T-helper 1 cell (primary cell): Measurements from ENCODE around the gene GRK4.
"Not testable (repeated sequence)": the region's sequence is repeated elsewhere in the genome, so short reads cannot be mapped to it uniquely, and the experiment has no call there.

ENCODE experiments used
- DNase-seq, 5 donors: peaks; one replicate each; pipeline ENCODE4 v3.0.0-alpha.2; 2012 to 2020

GRK4 gene

DNA sequence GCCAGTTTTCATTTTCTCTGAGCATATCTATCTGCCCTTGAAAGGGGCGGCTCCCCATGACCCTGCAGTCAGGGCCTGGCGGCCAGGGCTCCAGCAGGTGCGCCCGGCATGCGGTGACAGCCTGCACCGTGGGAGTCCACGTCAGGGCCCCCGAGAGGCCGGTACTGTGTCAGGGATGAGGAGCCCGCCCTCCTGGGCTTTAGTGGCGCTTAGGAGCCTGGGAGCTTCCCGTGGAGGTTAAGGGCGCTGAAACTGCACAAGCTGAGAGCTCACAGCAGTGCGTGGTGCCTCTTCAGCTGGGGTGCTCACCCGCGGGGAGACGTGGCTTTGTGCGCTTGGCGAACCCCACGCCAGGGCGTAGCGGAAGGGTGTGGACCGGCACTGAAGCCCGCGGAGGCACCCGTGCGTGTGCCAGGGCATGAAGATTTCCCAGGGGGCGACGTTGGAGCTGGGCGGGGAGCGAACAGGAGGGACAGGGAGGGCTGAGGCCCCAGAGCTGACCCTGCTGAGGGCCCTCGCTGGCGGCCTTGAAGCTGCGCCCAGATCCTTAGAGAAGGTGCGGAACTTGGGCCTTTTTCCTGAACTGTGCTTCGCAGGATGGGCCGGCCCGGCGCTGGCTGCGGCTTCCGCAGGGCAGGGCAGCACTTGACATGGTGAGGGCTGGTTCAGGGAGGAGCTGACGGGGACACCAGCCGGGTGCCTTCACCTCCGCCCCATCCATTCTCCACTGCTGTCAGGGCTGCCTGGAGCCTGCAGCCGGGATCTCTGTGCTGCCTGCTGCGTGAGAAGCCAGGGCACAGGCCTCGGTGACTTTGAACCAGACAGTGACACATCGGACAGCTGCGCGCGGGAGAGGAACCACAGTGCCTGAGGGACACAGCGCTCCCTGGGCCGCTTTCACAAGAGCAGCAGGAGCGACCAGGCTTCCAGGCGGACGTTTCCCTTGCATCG lies 78.1 kb downstream of the GRK4 start:
- DNase-seq, result peak in 3 of 5 donors; percentile 16 to 51 (median 28)

DNA sequence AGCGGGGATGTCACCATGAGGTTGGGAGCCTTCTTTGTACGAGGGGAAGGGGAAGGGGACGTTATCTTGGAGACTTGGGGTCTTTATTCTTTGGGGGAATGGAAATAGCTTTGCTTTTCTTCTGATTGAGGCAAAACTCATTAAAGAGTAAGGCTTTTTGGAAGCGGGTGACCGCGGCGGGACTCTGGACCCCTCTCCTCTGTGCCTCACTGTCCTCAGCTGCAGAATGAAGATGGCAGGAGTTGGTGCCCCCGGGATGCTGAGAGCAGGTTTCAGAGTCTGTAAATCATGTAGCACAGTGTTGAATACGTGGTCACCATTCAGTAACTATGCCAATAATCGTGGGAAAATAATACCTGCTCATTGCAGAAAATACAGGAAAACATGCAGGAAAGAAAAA lies 78.9 kb downstream of the GRK4 start:
- DNase-seq, result no peak

DNA sequence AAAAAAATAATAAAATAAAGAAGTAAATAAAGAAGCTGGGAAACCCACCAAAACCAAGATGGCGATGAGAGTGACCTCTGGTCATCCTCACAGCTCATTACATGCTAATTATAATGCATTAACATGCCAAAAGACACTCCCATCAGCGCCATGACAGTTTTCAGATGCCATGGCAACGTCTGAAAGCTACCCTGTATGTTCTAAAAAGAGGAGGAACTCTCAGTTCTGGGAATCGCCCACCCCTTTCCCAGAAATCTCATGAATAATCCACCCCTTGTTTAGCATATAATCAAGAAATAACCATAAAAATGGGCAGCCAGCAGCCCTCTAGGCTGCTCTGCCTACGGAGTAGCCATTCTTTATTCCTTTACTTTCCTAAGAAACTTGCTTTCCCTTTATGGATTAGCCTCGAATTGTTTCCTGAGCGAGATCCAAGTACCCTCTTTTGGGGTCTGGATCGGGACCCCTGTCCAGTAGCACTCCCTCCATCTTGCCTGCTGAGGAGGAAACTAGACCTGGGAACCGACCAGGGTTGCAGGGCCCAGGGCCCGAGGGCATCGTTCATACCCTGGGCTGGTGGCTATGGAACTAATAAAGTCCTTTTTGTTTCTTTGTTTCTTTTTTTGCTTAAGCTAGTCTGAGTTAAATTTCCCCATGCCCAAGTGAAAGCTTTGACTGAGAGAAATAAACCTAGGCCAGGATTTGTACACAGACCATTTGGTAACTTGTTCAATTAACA lies 80.1 kb downstream of the GRK4 start:
- DNase-seq, result no peak

DNA sequence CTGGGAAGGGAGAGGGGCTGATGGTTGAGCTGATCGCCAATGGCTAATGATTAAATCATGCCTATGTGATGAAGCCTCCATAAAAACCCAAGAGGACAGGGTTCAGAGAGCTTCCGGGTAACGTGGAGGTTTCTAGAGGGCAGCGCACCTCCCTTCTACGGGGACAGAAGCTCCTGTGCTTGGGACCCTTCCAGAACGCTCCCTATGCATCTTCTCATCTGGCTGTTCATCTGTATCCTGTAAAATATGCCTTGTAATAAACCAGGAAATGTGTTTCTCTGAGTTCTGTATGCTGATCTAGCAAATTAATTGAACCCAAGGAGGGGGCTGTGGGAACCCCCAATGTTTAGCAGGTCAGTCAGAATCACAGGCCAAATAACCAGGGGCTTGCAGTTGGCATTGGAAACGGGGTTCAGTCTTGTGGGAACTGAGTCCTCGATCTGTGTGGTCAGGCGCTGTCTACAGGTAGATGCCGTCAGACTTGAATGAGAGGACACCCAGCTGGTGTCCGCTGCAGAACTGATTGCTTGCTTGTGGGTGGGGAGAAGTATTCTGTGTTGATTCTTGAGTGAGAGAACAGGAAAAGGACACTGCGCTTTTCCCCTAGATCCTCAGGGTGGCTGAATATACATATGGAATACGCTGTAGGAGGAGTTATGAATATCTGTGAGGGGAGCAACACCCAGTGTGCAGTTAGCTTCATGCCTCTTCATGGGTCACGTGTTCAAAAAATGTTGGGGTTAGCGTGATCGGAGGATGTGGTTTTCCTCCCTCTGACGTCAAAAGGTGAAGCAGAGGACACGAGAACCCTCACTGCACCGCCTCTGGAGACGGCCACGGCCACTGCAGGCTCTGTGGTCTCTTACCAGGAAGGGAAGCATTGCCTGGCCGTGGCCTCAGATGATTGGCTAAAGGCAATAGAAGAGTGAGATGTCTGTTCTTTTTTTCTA lies 81.8 kb downstream of the GRK4 start:
- DNase-seq, result peak; percentile 49 to 81 (median 66)

DNA sequence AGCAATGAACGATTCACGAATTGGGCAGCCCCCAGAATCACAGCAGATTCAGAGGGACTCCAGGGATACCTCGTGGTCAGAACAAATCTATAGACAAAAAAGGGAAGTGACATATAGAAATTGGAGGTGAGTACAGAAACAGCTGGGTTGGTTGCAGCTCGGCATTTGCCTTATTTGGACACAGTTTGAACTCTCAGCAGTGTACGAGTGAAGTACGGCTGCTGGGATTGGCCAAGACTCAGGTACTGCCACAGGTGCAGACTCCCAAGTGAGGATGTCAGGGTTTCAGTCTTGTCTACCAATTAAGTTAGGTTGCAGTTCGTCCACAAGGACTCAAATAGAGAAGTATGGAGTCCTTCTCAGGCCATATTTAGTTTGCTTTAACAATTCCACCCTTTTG lies 82.8 kb downstream of the GRK4 start:
- no peak for DNase-seq

DNA sequence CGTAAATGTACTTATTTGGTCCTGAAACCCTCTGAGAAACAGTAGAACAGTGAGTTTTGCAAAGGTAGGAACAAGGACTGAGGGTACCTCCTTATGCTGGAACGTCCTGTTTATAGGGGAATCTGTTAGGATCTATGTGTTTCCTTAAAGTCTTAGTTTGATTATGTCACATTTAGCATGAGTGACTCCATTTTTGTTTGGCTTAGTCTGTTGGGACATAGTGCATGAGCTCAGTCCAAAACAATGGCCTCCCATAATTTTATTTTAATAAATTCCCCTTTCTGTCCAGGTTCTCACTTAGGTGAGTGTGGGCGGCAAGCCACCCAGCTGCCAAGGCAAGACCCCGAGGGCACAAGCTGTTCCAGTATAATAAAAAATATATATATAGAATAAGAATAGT lies 83.3 kb downstream of the GRK4 start:
- DNase-seq, result no peak

DNA sequence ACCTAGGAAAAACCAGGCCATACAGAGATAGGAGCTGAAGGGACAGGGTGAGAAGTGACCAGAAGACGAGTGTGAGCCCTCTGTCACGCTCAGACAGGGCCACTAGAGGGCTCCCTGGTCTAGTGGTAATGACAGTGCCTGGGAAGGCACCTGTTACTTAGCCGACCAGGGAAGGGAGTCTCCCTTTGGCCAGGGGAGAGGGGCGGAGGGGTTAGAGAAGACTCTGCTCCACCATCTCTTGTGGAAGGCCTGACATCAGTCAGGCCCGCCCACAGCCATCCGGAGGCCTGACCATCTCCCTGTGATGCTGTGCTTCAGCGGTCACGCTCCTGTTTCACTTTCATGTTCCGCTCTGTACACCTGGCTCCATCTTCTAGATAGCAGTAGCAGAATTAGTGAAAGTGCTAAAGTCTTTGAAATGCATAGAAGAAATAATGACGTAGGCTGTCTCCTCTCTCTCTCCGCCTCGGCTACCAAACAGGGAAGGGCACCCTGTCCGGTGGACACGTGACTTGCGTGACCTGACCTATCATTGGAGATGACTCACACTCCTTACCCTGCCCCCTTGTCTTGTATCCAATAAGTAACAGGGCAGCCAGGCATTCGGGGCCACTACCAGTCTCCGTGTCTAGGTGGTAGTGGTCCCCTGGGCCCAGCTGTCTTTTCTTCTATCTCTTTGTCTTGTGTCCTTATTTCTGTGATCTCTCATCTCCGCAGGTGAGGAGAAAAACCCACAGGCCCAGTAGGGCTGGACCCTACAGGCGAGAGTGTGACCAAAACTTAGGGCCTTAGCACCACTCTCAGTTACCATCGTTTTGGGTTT lies 84.3 kb downstream of the GRK4 start:
- peak; percentile 53 to 86 (median 62) for DNase-seq

DNA sequence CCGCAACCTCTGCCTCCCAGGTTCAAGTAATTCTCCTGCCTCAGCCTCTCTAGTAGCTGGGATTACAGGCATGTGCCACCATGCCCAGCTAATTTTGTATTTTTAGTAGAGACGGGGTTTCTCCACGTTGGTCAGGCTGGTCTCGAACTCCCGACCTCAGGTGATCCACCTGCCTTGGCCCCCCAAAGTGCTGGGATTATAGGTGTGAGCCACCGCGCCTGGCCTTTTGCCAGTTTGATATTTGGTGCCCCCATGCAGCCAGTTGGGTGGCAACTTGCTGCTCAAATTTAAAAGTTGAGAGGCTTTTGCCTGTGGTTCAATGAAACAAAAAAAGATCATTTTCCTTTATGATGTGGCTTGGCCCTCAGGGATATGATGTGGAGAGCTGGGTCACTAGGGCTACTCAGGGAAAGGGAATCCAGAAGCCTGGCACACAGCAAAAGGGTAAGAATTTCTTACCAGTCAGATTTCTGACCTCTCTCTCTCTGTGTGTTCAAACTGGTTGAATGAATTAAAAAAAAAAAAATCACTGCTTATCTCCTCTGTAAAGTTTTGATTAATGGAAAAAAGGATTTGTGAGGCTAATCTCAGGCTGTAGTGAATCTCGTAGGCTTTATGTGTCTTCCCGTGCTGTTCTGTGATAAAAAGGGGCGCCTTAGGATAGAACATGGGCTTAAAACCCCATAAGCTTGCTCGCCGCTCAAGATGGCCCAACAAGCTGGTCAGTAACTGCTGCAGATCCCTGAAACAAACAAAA lies 87.9 kb downstream of the GRK4 start:
- DNase-seq, result not testable (repeated sequence)

DNA sequence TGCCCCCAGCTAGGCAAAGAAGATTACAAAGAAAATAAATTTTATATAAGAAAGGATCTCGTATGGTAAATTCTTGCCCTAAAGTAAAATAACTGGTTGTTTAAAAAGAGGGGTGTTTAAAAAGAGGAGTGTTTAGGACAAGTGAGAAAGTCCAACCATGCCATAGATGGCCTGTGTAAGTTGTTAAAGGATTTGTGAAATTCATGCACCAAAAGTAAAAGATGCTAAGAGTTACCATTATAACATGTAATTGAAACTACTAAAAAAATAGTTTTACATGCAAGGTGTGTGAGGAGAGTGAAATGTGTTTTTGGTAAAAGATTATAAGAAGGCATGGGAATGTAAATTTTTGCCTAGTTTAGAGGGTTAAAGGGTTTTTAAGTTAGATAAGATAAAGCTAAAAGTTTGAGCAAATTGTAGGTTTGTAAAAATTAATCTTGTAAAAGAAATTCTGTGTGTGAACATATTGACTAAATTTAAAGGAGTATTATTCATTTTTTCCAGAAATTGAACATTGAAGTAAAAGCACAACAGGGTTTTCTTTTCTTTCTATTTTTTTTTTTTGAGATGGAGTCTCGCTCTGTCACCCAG lies 90.9 kb downstream of the GRK4 start:
- no peak for DNase-seq

DNA sequence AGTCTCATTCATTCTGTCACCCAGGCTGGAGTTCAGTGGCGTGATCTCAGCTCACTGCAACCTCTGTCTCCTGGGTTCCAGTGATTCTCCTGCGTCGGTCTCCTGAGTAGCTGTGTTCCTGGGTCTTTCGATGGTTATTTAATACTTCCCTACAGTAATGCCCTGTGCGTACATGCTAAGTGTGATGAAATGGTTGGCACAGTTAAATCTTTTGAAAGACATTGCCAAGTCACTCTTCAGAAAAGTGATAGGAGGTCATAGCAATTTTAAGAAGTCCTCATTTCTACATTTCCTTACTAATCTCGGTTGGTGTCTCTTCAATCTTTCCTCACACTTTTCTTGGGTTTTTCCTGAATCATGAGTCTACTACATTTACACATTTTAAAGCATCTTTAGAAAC lies 96.6 kb downstream of the GRK4 start:
- no peak for DNase-seq

DNA sequence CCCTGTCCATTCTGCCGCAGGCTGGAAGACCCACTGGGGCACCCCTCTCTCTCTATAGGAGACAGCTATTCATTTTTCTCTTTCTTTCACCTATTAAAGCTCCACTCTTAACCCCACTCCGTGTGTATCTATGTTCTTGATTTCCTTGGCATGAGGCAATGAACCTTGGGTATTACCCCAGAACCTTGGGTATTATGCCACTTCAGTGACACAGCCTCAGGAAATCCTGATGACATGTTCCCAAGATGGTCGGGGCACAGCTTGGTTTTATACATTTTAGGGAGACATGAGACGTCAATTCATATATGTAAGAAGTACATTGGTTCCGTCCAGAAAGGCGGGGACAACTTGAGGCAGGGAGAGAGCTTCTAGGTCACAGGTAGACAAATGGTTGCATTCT lies 97.6 kb downstream of the GRK4 start:
- DNase-seq, result no peak

DNA sequence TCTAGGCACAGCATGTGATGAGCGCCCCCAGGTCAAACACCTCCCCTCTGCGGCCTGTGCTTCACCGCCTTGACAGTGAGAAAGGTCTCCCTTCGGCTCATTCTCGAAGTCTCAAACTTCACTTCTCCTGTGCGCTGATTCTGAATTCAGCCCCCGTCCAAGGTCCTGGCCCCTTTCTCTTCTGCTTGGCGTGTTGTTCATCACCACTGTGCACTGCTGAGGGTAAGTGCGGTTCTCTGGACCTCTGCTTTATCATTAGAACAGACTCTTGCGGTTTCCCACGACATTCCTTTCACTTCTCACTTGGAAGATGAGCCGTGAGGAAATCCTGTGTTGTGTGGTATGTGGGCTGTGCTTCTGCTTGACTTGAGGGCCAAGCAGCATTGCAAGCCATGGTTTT lies 99.1 kb downstream of the GRK4 start:
- DNase-seq, result no peak

DNA sequence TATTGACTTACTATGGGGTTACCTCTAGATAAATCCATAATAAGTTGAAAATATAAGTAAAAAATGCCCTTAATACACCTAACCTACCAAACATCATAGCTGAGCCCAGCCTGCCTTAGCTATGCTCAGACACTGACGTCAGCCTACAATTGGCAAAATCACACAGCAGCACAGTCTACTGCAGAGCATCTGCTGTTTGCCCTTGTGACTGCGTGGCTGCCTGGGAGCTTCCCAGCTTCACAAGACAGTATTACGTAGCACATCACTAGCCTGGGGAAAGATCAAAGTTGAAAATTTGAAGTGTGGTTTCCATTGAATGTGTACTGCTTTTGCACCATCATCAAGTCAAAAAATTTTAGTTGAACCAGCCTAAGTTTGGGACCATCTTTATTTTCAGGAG lies 102.2 kb downstream of the GRK4 start:
- no peak for DNase-seq

DNA sequence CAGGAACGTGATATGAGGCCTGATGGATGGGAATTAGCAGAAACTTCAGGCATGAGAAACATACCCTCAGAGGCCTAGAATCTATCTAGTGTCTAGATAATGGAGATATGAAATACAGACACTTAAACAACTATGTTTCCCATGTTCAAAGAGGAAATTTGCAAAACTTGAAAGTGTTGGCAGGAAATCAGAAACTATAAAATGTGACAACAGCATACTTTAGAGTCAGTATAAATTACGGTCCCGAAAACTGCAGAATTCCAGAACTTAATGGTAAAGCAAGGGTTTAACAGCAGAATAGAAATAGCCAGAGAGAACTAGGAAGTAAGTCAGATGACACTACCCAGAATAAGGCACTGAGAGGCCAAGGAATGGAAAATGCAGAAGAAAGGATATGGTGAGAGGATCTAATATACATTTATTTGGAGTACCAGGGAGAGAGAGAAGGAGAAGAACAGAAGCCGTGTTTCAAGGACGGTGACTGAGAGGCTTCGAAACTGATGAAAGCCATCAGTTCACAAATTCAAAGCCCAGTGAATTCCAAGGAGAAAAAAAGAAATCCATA lies 103.5 kb downstream of the GRK4 start:
- DNase-seq, result no peak

DNA sequence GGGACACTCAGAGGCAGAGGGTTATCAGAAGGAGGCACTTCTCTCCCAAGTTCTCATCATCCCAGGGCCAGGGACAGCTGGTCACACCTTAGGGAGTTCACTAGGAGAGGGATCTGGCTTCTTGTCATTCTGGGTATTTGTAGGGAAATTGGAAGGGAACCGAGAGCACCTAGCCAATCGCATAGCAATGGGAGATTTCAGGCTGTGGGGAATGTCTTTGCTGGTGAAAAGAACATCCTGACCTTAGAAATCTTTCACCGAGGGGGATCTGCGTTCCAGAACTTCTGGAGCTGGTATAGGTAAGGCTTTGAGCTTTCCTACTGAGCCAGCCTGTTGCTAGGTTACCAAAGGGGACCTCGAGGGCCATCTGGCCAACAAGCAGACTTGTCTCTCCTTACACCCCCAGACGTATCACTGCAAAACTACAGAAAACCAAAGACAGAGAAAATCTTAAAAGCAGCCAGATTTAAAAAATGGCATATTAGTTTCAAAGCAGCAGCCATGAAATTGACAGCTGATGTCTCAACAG lies 104.2 kb downstream of the GRK4 start:
- no peak for DNase-seq

DNA sequence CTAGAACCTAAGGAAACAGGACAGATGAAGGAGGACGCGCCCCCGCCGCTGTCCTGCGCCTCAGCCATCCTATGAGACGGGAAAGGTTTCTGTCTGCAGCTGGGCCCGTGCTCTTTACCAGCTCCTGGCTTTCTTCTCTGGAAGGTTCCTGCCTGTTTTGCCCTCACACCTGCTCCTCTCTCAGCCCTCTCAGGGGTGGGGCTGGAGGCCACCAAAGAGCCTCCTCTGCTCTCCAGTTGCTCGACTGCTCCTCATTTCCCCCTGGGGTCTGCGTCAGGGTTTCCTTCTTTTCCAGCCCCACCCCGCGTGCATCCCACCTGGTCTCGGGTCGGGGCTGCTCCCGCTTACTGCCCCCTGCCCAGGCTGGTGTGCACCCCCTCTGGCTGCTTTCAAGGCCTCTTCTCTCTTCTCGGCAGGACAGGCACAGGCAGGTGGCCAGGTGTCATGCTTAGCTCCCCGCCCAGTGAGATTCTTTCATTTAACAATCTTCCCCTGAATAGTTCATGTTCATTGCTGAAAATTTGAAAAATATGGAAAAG lies 106.4 kb downstream of the GRK4 start:
- no peak for DNase-seq

DNA sequence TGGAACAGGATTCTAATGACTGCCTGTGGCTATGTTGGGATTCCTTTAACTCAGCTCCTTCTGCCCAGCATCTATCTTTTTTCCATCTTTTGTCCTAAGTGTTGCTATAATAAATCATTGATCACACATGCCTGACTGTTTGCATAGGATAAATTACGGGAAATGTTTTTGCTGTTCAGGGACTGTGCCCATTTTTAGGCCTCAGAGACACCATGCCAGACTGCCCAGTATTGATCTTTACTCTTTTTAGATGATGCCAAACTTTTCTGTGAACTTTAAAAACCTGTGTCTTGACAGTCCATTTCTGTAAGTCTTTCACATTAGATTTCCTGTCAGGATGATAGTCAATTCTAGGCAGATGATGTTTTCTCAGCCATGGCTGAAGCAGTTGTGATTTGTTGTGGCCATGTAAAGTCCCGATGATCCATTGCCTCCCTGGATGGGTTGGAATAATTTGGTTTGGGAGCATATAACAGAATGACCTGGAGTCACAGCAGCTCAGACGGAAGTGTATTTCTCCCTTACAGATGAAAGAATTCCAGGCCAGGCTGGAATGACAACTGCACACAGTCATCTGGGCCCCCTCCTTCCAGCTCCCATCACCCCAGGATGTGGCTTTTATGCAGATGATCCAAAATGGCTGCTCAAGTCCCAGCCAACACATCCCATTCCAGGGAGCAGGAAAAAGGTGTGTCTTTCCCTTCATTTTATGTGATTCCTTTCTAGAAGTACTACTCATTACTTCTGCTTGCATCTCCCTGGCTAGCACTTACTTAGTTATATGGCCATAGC lies 107.5 kb downstream of the GRK4 start:
- no peak for DNase-seq

DNA sequence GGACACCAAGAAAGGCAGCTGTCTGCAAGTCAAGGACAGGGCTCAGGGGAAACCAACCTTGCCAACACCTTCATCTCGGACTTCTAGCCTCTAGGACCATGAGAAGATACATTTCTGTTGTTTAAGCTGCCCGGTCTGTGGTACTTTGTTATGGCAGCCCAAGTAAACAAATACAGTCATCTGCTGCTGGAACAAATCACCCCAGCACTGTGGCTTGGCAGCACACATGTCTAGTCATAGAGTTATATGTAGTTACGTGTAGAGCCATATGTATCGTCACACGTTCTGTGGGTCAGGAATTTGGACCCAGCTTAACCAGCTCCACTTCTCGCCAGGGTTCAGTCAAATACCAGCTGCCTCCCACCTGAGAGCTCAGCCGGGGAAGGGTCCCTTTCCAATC lies 108.4 kb downstream of the GRK4 start:
- DNase-seq, result no peak
